GM10847 (cell line): ENCODE data around the gene PDE4D.

Experiments used
- POLR2A ChIP-seq: IDR thresholded peaks from 2 replicates; pipeline ENCODE4 v1.6.1; 2011; ENCODE audit not compliant: insufficient read length; ENCODE audit errors: extremely low read depth

PDE4D gene

GRCh38 chr5:59123595-59124561, 769.6 kb downstream of the PDE4D start:
- TF ChIP-seq POLR2A, result no peak

DNA sequence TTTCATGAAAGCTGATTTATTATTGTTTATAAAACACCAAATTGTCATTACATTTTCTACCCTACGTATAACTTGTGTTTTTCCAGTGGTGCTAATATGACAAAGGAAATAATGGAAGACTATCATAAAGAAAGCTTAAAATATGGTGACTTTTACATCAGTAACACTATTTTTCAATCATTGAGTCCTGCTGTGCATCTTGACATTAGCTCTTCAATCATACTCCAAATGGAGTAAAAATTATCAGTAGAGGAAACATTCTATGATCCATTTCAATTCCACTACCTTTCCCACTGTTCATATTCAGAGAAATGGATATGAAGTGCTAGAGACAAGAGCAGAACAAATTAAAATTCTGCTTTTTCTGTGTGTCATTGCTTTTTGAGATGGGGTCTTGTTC, 774.0 kb downstream of the PDE4D start:
- TF ChIP-seq POLR2A, result no peak

- TF ChIP-seq POLR2A, result no peak
These were observed 776.2 kb downstream of the PDE4D start for GRCh38 chr5:59117320-59117719.

DNA sequence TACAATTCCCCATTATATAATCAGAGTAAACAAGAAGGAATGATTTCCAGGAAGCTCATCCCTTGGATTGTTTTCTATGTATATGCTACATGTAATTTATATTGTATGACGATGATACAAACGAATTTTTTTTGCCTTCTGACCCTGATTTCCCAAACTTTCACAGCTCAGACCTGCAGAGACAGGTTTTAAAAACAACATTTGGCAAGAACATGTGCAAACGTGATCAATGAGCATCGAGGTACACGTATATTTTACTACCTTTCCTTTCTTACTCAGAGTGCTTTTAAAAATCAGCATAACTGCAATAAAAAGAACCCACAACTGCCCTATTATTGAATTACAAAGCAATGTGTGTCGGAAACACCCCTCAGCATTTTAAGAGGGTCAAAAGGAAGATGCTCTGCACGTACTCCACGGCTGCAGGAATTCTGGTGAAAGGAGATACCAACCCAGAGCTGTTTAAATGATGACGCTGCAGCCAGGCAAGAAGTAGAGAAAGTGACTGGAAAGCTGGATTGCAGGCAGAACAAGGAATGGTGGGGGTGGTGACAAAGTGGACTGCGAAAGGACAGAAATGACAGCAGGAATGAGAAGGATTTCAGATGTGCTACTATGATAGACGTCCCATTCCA, 777.2 kb downstream of the PDE4D start:
- no peak for TF ChIP-seq POLR2A

DNA sequence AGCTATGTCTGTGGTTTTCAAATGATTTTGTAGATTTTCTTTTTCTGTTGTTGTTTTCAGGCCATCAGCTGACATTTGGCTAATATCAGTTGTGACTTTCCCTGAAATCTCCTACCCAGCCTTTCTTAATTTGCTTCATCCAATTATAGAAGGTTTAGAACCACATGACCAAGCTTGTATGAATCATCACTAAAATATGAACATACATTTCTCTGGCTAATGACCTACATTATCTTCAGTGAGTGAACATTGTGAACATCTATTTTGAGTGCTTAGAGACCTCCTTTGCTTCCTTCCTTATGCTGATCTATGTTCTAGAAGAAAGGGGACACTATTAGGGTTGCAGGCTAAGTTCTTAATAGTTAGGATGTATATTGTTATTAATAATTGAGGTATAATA, 778.2 kb downstream of the PDE4D start:
- TF ChIP-seq POLR2A, result no peak

DNA sequence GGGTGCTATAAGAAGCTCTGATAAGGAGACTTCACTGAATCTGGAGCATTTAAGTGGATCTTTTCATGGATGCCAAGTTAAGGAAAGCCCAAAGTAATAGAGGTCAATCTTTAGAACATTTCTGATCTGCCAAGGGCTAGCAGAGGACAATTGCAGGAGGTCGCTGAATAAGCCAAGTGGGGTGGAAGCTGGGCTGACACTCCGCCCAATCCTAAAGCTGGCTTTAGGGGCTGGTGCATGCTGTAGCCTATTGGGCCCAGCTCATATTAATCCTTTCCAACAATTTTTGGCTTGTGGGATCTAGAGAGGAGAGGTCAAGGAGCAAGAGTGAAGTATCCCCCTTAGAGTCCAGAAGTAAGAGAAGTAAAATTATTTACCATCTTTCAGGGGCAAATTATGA, 784.1 kb downstream of the PDE4D start:
- TF ChIP-seq POLR2A, result no peak

- no peak for TF ChIP-seq POLR2A
These were observed 785.8 kb downstream of the PDE4D start for GRCh38 chr5:59107692-59108091.

DNA sequence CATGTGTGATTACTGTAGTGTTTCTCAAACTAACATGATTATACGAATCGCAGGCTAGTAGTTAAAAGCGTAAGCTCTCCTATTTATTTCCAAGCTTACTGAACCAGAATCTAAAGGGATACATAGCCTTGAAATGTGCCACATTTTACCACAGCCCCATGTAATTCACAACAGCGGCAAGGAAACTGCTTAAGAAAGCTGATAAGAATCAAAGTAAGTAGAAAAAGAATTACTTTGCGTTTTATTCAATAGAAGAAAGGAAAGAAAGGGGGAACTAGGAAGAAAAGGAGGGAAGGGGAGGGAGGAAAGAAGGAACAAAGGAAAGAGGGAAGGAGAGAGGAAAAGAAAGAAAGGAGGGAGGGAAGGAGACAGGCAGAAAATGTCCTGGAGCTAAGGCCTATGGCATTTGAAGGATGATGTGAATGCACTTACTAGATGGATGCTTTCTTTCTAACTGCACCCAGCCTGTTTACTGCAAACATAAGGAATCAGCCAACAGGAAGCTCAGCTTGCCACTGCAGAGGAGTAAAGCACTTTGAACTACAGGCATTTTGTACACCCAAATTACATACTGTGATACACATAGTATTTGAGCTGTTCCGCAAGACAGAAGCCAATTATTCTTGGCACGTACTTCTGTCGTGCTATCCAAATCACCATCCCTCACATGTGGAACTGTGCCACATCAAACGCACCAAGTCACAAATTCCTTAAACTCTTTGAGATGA, 789.0 kb downstream of the PDE4D start:
- no peak for TF ChIP-seq POLR2A

DNA sequence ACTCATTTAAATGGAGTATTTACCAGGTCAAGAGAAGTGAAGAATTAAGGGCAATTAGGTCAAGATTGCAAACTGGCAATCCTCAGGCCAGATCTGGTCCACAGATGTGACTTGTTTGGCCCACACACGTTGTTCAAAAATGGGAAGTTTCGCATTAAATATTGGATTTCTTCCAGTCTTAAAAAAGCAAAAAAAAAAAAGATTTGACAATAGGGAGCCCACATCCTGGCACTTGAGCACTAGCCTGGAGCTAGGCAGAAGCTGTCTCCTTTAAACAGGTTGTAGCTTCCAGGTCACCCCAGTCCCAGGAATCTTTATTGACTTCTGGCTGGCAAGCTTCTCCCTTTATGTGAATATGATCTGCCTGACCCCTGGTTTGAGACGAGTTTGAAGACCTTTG, 790.2 kb downstream of the PDE4D start:
- no peak for TF ChIP-seq POLR2A

DNA sequence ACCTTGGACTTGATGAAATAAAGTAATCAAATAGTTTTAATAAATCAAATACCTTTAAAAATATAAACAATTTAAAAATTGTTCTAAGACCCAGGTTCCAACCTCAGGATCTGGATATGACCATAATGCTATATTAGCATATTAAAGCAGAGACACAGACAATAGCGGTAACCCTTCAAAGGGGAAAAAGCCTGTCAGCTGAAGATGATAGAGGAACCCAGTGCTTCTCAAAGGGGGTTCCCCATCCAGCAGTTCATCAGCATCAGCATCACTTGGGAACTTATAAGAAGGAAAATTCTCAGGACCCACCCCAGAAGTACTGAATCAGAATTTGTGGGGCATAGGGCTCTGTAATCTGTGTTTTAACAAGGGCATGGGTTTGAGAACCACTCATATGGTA, 791.1 kb downstream of the PDE4D start:
- no peak for TF ChIP-seq POLR2A

DNA sequence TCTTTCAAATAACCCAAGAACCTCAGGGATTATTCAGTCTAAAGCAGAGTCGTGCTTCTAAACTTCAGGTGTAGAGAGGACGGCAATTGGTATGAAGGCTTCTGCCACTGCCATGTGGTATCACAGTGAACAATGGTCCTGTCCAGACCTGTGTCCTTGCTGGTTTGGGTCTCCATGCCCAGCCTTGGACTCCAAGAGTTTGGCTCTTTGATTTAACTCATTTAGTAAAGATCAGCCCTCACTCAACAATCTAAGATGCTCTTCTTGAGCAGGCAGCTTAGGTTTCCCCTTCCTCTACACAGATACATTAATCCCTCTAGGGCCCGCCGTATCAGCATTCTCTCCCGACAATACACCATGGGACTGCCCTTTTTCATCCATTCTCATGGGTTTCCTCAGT, 792.7 kb downstream of the PDE4D start:
- TF ChIP-seq POLR2A, result no peak

- TF ChIP-seq POLR2A, result no peak
These were observed 793.6 kb downstream of the PDE4D start for GRCh38 chr5:59099995-59100345.

- no peak for TF ChIP-seq POLR2A
These were observed 794.1 kb downstream of the PDE4D start for GRCh38 chr5:59099270-59099994.

GRCh38 chr5:59098743-59099142, 794.8 kb downstream of the PDE4D start:
- no peak for TF ChIP-seq POLR2A

- no peak for TF ChIP-seq POLR2A
These were observed 795.8 kb downstream of the PDE4D start for GRCh38 chr5:59097712-59098111.

- TF ChIP-seq POLR2A, result no peak
These were observed 796.4 kb downstream of the PDE4D start for GRCh38 chr5:59097116-59097515.

- no peak for TF ChIP-seq POLR2A
These were observed 798.0 kb downstream of the PDE4D start for GRCh38 chr5:59095480-59095879.
